Measurements from ENCODE around the gene TWF2.

GRCh38 chr3:52188556-52188955, 50.4 kb downstream of the TWF2 start:
- TF ChIP-seq CTCF (IDR thresholded peaks at IDR 0.05) (no peak), POLR2A (IDR thresholded peaks at IDR 0.05) (no peak)

Data from adrenal gland (tissue), 5 donors.